ENCODE results near the gene DIPK1A. TPM values are rescaled to one million over a fixed set of nuclear protein-coding genes. Genes with fewer than 3 reads are reported as not detected.
A peak's percentile ranks its signal among the peaks of the same experiment; 100 is the strongest.

The DIPK1A gene
- total RNA-seq, 1 donor, result 29.0 TPM

DNA sequence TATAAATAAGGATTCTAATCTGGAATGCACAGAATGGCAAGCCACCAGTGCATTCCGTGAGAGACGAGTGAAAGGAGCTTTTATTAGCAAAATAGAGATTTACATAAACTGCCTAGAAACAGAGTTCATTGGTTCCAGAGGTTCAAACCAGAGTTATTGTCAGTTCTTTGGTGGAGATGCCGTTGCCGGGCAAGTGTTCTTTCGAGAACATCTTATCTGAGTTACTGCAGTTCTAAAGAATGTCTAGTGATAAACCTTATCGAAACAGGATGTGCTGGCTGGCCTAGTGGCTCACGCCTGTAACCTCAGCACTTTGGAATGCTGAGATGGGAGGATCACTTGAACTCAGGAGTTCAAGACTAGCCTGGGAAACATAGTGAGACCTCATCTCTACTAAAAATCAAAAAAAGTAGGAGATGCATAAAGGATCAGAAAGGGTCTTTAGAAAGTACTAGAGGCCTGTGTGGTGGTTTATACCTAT, 156.5 kb downstream of the DIPK1A start:
- no peaks in the 10 kb centered on the region for H3K27me3 ChIP-seq (ENCODE audit: insufficient read depth, low read length)

DNA sequence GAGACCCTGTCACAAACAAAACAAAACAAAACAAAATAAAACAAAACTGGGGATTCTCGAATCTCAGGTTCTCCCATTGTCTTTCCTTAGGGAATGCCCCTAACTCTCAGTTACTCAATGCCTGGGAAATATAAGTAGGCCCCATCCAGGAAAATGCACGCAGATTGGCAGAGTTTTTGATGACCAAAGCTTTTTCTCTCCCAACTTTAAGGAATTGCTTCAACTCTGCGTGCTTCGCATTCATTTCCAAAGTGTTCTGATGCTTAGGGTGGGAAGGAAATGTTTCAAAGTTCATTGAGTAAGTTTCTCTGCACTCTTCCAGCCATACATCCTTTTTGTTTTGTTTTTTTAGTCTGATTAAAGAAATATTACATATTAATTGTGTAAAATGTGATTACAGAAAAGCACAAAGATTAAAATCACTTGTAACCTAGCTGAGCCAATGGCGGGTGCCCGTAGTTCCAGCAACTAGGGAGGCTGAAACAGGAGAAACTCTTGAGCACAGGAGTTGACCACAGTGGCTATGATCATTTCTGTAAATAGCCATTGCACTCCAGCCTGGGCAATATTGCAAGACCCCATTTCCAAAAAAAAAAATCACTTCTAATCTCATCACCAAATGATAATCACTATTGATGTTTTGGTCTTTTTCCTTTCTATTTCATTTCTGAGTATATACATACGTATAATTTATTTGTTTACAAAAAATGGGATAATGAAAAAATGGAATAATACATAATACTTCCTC, 157.9 kb downstream of the DIPK1A start:
- Histone ChIP-seq H3K4me2 (ENCODE audit: insufficient read depth, low read length) (no peak overlapping the region), H3K27me3 (ENCODE audit: insufficient read depth, low read length) (no peaks in the 10 kb centered on the region), H3K4me1 (ENCODE audit: insufficient read depth, low read length) (peaks cover 15% of the 10 kb centered on the region), H3K4me3 (ENCODE audit: insufficient read depth, low read length) (no peak overlapping the region), H2AFZ (ENCODE audit: low read length) (no peak overlapping the region), H4K20me1 (ENCODE audit: insufficient read depth, low read length) (no peaks in the 10 kb centered on the region), H3K79me2 (ENCODE audit: insufficient read depth, low read length) (no peaks in the 10 kb centered on the region), H3K9me3 (ENCODE audit: low read depth, low read length) (no peaks in the 10 kb centered on the region), H3K36me3 (ENCODE audit: insufficient read depth, low read length) (no peaks in the 10 kb centered on the region), H3K27ac (ENCODE audit: low read depth, low read length) (no peak overlapping the region)
- TF ChIP-seq, protein P1, sequence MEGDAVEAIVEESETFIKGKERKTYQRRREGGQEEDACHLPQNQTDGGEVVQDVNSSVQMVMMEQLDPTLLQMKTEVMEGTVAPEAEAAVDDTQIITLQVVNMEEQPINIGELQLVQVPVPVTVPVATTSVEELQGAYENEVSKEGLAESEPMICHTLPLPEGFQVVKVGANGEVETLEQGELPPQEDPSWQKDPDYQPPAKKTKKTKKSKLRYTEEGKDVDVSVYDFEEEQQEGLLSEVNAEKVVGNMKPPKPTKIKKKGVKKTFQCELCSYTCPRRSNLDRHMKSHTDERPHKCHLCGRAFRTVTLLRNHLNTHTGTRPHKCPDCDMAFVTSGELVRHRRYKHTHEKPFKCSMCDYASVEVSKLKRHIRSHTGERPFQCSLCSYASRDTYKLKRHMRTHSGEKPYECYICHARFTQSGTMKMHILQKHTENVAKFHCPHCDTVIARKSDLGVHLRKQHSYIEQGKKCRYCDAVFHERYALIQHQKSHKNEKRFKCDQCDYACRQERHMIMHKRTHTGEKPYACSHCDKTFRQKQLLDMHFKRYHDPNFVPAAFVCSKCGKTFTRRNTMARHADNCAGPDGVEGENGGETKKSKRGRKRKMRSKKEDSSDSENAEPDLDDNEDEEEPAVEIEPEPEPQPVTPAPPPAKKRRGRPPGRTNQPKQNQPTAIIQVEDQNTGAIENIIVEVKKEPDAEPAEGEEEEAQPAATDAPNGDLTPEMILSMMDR (IDR thresholded peaks at IDR 0.05; ENCODE audit: extremely low read depth, low read depth, low read length), result no peak
- DNase-seq (ENCODE audit: insufficient read length, low spot score, missing footprints), result no peak

More for the DNA sequence above, 156.5 kb downstream of the DIPK1A start:
- Histone ChIP-seq H3K36me3 (ENCODE audit: insufficient read depth, low read length) (no peaks in the 10 kb centered on the region), H3K79me2 (ENCODE audit: insufficient read depth, low read length) (no peaks in the 10 kb centered on the region), H2AFZ (ENCODE audit: low read length) (no peak overlapping the region), H3K4me2 (ENCODE audit: insufficient read depth, low read length) (peak overlapping the region; percentile 43), H3K9me3 (ENCODE audit: low read depth, low read length) (no peaks in the 10 kb centered on the region), H3K27ac (ENCODE audit: low read depth, low read length) (peak overlapping the region; percentile 88), H4K20me1 (ENCODE audit: insufficient read depth, low read length) (no peaks in the 10 kb centered on the region), H3K4me3 (ENCODE audit: insufficient read depth, low read length) (no peak overlapping the region), H3K4me1 (ENCODE audit: insufficient read depth, low read length) (peaks cover 16% of the 10 kb centered on the region)
- TF ChIP-seq, protein P1 (IDR thresholded peaks at IDR 0.05; ENCODE audit: extremely low read depth, low read depth, low read length), result no peak
- DNase-seq (ENCODE audit: insufficient read length, low spot score, missing footprints), result peak; percentile 92

DNA sequence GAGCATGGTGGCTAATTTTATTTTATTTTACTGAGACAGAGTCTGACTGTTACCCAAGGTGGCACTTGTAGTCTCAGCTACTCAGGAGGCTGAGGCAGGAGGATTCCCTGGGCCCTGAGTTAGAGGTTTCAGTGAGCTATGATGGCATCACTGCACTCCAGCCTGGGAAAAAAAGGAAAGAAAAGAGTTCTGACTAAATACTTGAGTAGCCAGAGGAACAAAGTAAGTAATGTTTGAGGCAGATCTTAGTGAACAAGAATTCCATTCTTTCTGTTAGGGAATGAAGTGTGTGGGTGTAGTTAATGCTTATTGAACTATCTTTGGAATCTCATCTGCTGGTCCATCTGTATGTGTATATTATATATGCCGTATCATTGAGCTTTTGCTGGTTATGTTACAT, 163.3 kb downstream of the DIPK1A start:
- TF ChIP-seq, protein P1 (IDR thresholded peaks at IDR 0.05; ENCODE audit: extremely low read depth, low read depth, low read length), result no peak
- Histone ChIP-seq H4K20me1 (ENCODE audit: insufficient read depth, low read length) (no peaks in the 10 kb centered on the region), H3K27me3 (ENCODE audit: insufficient read depth, low read length) (no peaks in the 10 kb centered on the region), H3K4me1 (ENCODE audit: insufficient read depth, low read length) (peaks cover 15% of the 10 kb centered on the region), H3K79me2 (ENCODE audit: insufficient read depth, low read length) (no peaks in the 10 kb centered on the region), H2AFZ (ENCODE audit: low read length) (no peak overlapping the region), H3K27ac (ENCODE audit: low read depth, low read length) (peak overlapping the region; percentile 50), H3K4me2 (ENCODE audit: insufficient read depth, low read length) (no peak overlapping the region), H3K4me3 (ENCODE audit: insufficient read depth, low read length) (no peak overlapping the region), H3K9me3 (ENCODE audit: low read depth, low read length) (no peaks in the 10 kb centered on the region), H3K36me3 (ENCODE audit: insufficient read depth, low read length) (no peaks in the 10 kb centered on the region)
- DNase-seq (ENCODE audit: insufficient read length, low spot score, missing footprints), result peak; percentile 69

DNA sequence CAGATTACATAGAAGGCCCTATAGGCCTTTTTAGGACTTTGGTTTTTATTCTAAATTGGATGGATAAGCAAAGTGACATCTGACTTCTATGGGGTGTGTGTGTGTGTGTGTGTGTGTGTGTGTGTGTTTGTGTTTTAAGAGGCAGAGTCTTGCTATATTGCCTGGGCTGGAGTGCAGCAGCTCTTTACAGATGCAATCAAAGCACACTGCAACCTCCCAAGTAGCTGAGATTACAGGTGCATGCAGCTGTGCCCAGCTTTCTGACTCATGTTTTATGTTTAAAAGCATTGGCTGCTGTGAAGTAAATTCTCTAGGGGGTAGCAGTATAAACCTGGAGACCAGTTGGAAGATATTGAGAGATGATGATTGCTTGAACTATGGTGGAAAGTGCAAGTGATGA, 164.0 kb downstream of the DIPK1A start:
- H3K4me1 ChIP-seq (ENCODE audit: insufficient read depth, low read length), result peaks cover 15% of the 10 kb centered on the region
- H3K79me2 ChIP-seq (ENCODE audit: insufficient read depth, low read length), result no peaks in the 10 kb centered on the region
- no peaks in the 10 kb centered on the region for H3K9me3 ChIP-seq (ENCODE audit: low read depth, low read length)
- H3K4me3 ChIP-seq (ENCODE audit: insufficient read depth, low read length), result no peak overlapping the region
- no peak overlapping the region for H3K4me2 ChIP-seq (ENCODE audit: insufficient read depth, low read length)
- DNase-seq (ENCODE audit: insufficient read length, low spot score, missing footprints), result no peak
- H3K36me3 ChIP-seq (ENCODE audit: insufficient read depth, low read length), result no peaks in the 10 kb centered on the region
- H2AFZ ChIP-seq (ENCODE audit: low read length), result no peak overlapping the region
- TF ChIP-seq, protein P1 (IDR thresholded peaks at IDR 0.05; ENCODE audit: extremely low read depth, low read depth, low read length), result no peak
- H3K27ac ChIP-seq (ENCODE audit: low read depth, low read length), result peak overlapping the region; percentile 50
- H3K27me3 ChIP-seq (ENCODE audit: insufficient read depth, low read length), result peaks cover 5% of the 10 kb centered on the region
- no peaks in the 10 kb centered on the region for H4K20me1 ChIP-seq (ENCODE audit: insufficient read depth, low read length)
